Measurements from ENCODE around the gene SAMD14.

GRCh38 chr17:50118076-50118827 lies 11.7 kb downstream of the SAMD14 start:
- TF ChIP-seq ATF1 (CRISPR knock-in tag; IDR thresholded peaks at IDR 0.05) (no peak), CTCF (IDR thresholded peaks at IDR 0.05) (no peak)

Measured in WTC11 (cell line).